ENCODE results near the gene SLITRK5. TPM values are rescaled to one million over a fixed set of nuclear protein-coding genes. Genes with fewer than 3 reads are reported as not detected.

The SLITRK5 gene
- total and polyA plus RNA-seq, 2 donors (not counting 3 experiments of a cell fraction or from before 2014, with no cell fraction given) = 0.01 to 0.04 TPM

DNA sequence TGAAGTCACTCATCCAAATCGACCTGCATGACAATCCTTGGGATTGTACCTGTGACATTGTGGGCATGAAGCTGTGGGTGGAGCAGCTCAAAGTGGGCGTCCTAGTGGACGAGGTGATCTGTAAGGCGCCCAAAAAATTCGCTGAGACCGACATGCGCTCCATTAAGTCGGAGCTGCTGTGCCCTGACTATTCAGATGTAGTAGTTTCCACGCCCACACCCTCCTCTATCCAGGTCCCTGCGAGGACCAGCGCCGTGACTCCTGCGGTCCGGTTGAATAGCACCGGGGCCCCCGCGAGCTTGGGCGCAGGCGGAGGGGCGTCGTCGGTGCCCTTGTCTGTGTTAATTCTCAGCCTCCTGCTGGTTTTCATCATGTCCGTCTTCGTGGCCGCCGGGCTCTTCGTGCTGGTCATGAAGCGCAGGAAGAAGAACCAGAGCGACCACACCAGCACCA is 5.9 kb downstream of the SLITRK5 start:
- Histone ChIP-seq H3K9me1 (replicated peaks; ENCODE audit: control insufficient read depth, extremely low read depth, insufficient read depth, low read length) (no peaks in the 10 kb centered on the region), H3K27ac (ENCODE audit: insufficient read depth, low read depth, low read length) (no peak overlapping the region), H3K4me3 (replicated peaks in 1 of 3; ENCODE audit: insufficient read depth in 1 of 3, low read depth in 1 of 3, low read length in 3 of 3) (no peak overlapping the region), H2AFZ (ENCODE audit: low read depth, low read length) (no peak overlapping the region), H3K9me3 (replicated peaks; ENCODE audit: control insufficient read depth, insufficient read depth, low read length) (no peaks in the 10 kb centered on the region), H3K4me1 (ENCODE audit: control insufficient read depth, extremely low read depth, insufficient read depth, low read length) (peaks cover 5% of the 10 kb centered on the region), H3K9ac (replicated peaks; ENCODE audit: extremely low read depth, insufficient read depth, low read length) (no peak overlapping the region), H3K79me2 (ENCODE audit: control insufficient read depth, insufficient read depth, low read length) (no peaks in the 10 kb centered on the region), H3K36me3 (ENCODE audit: control insufficient read depth in 2 of 2, extremely low read depth in 1 of 2, insufficient read depth in 2 of 2, low read length in 2 of 2) (no peaks in the 10 kb centered on the region), H3K4me2 (ENCODE audit: insufficient read depth, low read length) (peak overlapping the region; percentile 31), H3K27me3 (ENCODE audit: control insufficient read depth in 2 of 2, insufficient read depth in 2 of 2, low read length in 2 of 2) (peaks cover 27 to 58% of the 10 kb centered on the region in 2 experiments), H4K20me1 (replicated peaks; ENCODE audit: control insufficient read depth, extremely low read depth, insufficient read depth, low read length) (no peaks in the 10 kb centered on the region)
- DNase-seq (ENCODE audit: low read depth, low spot score) = no peak
- TF ChIP-seq POLR2AphosphoS5 (IDR thresholded peaks at IDR 0.05; ENCODE audit: insufficient read depth, low read depth, low read length) = no peak
- TF ChIP-seq EZH2 (IDR thresholded peaks at IDR 0.05; ENCODE audit: borderline replicate concordance, low read depth, low read length, severe bottlenecking) = peak; percentile 28
- dilution Hi-C loops (cut with MboI; ENCODE audit: extremely low pct_ligation_motif_present, low sequenced_read_pairs) = no loop called here
- CTCF ChIA-PET = no interaction called here
- intact Hi-C loops (cut with micrococcal nuclease) = no loop called here
- no TSS peak for BruUV-seq (replicated peaks)
- FAIRE-seq = no peak
- POLR2A ChIA-PET = no interaction called here

DNA sequence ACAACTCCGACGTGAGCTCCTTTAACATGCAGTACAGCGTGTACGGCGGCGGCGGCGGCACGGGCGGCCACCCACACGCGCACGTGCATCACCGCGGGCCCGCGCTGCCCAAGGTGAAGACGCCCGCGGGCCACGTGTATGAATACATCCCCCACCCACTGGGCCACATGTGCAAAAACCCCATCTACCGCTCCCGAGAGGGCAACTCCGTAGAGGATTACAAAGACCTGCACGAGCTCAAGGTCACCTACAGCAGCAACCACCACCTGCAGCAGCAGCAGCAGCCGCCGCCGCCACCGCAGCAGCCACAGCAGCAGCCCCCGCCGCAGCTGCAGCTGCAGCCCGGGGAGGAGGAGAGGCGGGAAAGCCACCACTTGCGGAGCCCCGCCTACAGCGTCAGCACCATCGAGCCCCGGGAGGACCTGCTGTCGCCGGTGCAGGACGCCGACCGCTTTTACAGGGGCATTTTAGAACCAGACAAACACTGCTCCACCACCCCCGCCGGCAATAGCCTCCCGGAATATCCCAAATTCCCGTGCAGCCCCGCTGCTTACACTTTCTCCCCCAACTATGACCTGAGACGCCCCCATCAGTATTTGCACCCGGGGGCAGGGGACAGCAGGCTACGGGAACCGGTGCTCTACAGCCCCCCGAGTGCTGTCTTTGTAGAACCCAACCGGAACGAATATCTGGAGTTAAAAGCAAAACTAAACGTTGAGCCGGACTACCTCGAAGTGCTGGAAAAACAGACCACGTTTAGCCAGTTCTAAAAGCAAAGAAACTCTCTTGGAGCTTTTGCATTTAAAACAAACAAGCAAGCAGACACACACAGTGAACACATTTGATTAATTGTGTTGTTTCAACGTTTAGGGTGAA is 6.6 kb downstream of the SLITRK5 start:
- BruUV-seq (replicated peaks) = no TSS peak
- Histone ChIP-seq H3K4me3 (replicated peaks in 1 of 3; ENCODE audit: insufficient read depth in 1 of 3, low read depth in 1 of 3, low read length in 3 of 3) (peak overlapping the region; percentile 18 to 48 (median 22)), H3K9ac (replicated peaks; ENCODE audit: extremely low read depth, insufficient read depth, low read length) (no peak overlapping the region), H3K4me2 (ENCODE audit: insufficient read depth, low read length) (peak overlapping the region; percentile 90), H3K79me2 (ENCODE audit: control insufficient read depth, insufficient read depth, low read length) (no peaks in the 10 kb centered on the region), H3K27ac (ENCODE audit: insufficient read depth, low read depth, low read length) (no peak overlapping the region), H2AFZ (ENCODE audit: low read depth, low read length) (peak overlapping the region; percentile 29), H3K27me3 (ENCODE audit: control insufficient read depth in 2 of 2, insufficient read depth in 2 of 2, low read length in 2 of 2) (peaks cover 25 to 54% of the 10 kb centered on the region in 2 experiments), H3K9me1 (replicated peaks; ENCODE audit: control insufficient read depth, extremely low read depth, insufficient read depth, low read length) (no peaks in the 10 kb centered on the region), H3K4me1 (ENCODE audit: control insufficient read depth, extremely low read depth, insufficient read depth, low read length) (peaks cover 5% of the 10 kb centered on the region), H4K20me1 (replicated peaks; ENCODE audit: control insufficient read depth, extremely low read depth, insufficient read depth, low read length) (no peaks in the 10 kb centered on the region), H3K36me3 (ENCODE audit: control insufficient read depth in 2 of 2, extremely low read depth in 1 of 2, insufficient read depth in 2 of 2, low read length in 2 of 2) (no peaks in the 10 kb centered on the region), H3K9me3 (replicated peaks; ENCODE audit: control insufficient read depth, insufficient read depth, low read length) (no peaks in the 10 kb centered on the region)
- intact Hi-C loops (cut with micrococcal nuclease) = no loop called here
- no peak for DNase-seq (ENCODE audit: low read depth, low spot score)
- ChIA-PET POLR2A (no interaction called here), CTCF (no interaction called here)
- dilution Hi-C loops (cut with MboI; ENCODE audit: extremely low pct_ligation_motif_present, low sequenced_read_pairs) = no loop called here
- no peak for TF ChIP-seq MYC (IDR thresholded peaks at IDR 0.05; ENCODE audit: low read depth, low read length)
- TF ChIP-seq EZH2 (IDR thresholded peaks at IDR 0.05; ENCODE audit: borderline replicate concordance, low read depth, low read length, severe bottlenecking) = peak; percentile 35
- TF ChIP-seq JUN (IDR thresholded peaks at IDR 0.05; ENCODE audit: borderline replicate concordance, insufficient read depth, insufficient read length, low read depth) = no peak
- no peak for FAIRE-seq

Data from endothelial cell of umbilical vein (primary cell).